ENCODE results near the gene LEFTY1.

LEFTY1 gene

DNA sequence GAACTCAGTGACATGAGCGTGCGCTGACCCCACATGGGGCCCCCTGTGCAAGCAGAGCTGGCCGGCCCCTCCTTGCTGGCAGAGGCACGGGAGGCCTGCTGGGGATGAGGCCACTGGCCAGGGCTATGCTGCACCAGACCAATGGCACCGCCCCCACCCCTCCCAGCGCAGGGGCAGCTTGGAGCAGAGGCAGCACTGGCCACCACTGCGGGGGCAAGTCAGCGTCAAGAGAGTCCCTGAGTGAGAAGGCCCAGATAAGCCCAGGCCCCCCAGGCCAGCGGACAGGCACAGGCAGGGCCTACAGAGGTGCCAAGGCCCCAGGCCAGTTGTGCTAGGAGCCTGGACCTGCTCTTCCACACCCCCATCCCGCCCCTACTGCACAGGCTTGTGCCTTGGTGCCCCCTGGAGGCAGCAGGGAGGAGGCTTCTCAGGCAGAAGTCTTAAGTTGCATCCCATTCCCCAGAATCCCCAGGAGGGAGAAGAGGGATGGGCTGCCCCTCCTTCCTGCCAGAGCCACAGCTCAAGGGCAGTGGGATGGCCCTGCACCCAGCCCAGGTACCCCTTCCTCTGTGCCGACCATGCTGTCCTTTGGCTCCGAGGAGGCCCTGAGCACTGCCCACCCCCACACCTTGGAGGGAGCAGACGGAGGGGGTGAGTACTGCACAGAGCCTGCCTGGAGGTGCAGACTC lies 43.2 kb downstream of the LEFTY1 start:
- DNase-seq (ENCODE audit: extremely low read depth, low read depth), result peak; percentile 38
- H3K4me3 ChIP-seq (replicated peaks; ENCODE audit: low read depth, low read length), result no peak overlapping the region
- peak; percentile 83 for TF ChIP-seq CTCF (IDR thresholded peaks at IDR 0.05; ENCODE audit: low read depth, low read length, missing control alignments)

- DNase-seq (ENCODE audit: extremely low read depth, low read depth), result no peak
- no peak overlapping the region for H3K4me3 ChIP-seq (replicated peaks; ENCODE audit: low read depth, low read length)
- TF ChIP-seq CTCF (IDR thresholded peaks at IDR 0.05; ENCODE audit: low read depth, low read length, missing control alignments), result no peak
These were observed 43.8 kb downstream of the LEFTY1 start for GRCh38 chr1:225845097-225845496.

DNA sequence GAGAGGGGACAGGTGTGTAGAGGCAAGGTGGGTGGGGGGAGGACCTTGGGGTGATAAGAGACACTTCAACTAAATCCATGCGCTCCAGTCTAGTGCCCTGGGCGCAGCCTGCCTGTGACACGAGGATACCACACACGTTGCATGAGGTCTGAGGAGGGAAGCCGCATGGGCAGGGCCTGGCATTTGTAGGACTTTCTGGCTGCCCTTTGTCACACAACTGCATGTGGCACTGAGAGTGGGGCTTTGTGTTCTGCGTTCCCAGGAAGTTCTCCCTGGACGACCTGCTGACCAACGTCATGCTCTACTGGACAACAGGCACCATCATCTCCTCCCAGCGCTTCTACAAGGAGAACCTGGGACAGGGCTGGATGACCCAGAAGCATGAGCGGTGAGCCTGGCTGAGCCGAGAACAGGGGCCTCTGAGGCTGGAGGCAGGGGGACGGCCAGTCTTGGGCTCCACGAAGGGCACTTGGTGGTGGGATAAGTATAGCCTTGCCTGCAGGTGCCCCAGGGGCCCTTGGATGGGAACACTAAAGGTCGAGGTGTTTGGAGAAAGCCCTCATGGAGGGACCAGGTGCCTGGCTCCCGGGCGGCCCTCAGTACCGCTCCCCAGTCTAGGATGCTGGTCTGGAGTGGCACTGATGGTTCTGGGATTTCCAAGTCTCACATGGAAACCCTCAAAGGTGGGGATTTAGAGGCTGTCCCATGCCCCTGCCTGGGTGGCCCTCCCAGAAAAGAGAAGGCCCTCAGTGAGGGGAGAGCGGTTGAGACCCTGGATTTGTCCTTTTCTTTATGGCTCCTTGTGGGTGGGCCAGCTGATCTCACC lies 44.5 kb downstream of the LEFTY1 start:
- no peak overlapping the region for H3K4me3 ChIP-seq (replicated peaks; ENCODE audit: low read depth, low read length)
- TF ChIP-seq CTCF (IDR thresholded peaks at IDR 0.05; ENCODE audit: low read depth, low read length, missing control alignments), result no peak
- DNase-seq (ENCODE audit: extremely low read depth, low read depth), result no peak

GRCh38 chr1:225843426-225843795 lies 45.5 kb downstream of the LEFTY1 start:
- no peak for TF ChIP-seq CTCF (IDR thresholded peaks at IDR 0.05; ENCODE audit: low read depth, low read length, missing control alignments)
- DNase-seq (ENCODE audit: extremely low read depth, low read depth), result no peak
- no peak overlapping the region for H3K4me3 ChIP-seq (replicated peaks; ENCODE audit: low read depth, low read length)

DNA sequence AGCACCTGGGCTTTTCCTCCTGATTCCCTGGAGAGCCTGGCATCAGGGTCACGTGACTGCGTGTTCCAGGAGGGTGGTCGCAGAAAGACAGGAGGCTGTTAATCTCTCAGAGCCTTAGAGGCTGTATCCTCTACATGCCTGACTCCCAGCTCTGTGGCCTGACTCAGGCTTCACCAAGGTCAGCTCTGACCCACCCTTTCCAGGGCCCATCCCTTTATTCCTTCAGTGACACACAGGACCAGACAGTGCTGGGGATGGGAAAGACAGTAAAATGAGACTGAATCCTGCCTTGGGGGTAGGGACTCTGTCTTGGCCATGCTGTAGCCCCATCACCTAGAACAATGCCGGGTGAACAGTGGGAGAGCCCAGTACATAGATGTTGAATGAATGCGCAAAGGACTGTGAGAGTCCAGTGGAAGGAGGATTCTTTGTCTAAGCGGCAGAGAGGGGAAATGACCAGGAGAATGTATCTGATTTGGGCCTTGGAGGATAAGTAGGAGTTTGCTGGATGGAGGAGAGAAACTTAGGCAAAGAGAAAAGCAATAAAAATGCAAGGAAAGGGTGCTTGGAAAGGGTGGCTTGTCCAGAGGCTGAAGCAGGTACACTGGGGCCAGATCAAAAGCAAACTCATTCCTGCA lies 46.0 kb downstream of the LEFTY1 start:
- DNase-seq (ENCODE audit: extremely low read depth, low read depth), result no peak
- no peak overlapping the region for H3K4me3 ChIP-seq (replicated peaks; ENCODE audit: low read depth, low read length)
- TF ChIP-seq CTCF (IDR thresholded peaks at IDR 0.05; ENCODE audit: low read depth, low read length, missing control alignments), result no peak

DNA sequence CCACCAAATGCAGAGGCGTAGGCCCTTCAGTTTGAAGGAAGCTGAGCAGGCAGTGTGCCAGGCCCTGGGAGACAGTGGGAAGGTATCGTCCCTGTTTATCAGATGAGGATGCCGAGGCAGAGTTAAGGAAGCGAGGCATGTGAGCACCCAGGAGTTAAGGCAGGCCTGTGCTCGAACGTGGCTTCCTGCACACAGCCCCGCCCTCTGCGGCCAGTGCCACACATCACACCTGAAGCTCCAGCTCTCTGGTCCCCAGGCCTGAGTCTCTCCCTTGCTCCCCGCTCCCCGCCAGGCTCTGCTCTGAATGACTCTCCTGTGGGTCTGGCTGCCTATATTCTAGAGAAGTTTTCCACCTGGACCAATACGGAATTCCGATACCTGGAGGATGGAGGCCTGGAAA lies 46.9 kb downstream of the LEFTY1 start:
- H3K4me3 ChIP-seq (replicated peaks; ENCODE audit: low read depth, low read length), result no peak overlapping the region
- DNase-seq (ENCODE audit: extremely low read depth, low read depth), result no peak
- TF ChIP-seq CTCF (IDR thresholded peaks at IDR 0.05; ENCODE audit: low read depth, low read length, missing control alignments), result no peak

Data from HFF-Myc (cell line).